ENCODE data around the gene LARGE1. TPM values are rescaled to one million over a fixed set of nuclear protein-coding genes. Genes with fewer than 3 reads are reported as not detected.

The LARGE1 gene
- total RNA-seq, 2 donors from 2014 or later, result 80.5 to 101 TPM

- H3K4me3 ChIP-seq, result no peak overlapping the region
- H3K36me3 ChIP-seq, result no peaks in the 10 kb centered on the region
- no peak overlapping the region for H3K27ac ChIP-seq
- DNase-seq (ENCODE audit: low spot score), result no peak
- H3K9me3 ChIP-seq, result no peaks in the 10 kb centered on the region
- peaks cover 0 to 6% of the 10 kb centered on the region in 2 donors for H3K4me1 ChIP-seq
- no peak for TF ChIP-seq CTCF (IDR thresholded peaks at IDR 0.05)
- no peaks in the 10 kb centered on the region for H3K27me3 ChIP-seq
Measured at GRCh38 chr22:33459137-33459536, 461.1 kb downstream of the LARGE1 start.

GRCh38 chr22:33456511-33456910, 463.8 kb downstream of the LARGE1 start:
- TF ChIP-seq CTCF (IDR thresholded peaks at IDR 0.05), result no peak
- Histone ChIP-seq H3K4me1 (peaks cover 0 to 6% of the 10 kb centered on the region in 2 donors), H3K9me3 (no peaks in the 10 kb centered on the region), H3K36me3 (no peaks in the 10 kb centered on the region), H3K27ac (no peak overlapping the region), H3K4me3 (no peak overlapping the region), H3K27me3 (no peaks in the 10 kb centered on the region)
- DNase-seq (ENCODE audit: low spot score), result no peak

GRCh38 chr22:33455036-33455435, 465.2 kb downstream of the LARGE1 start:
- Histone ChIP-seq H3K36me3 (no peaks in the 10 kb centered on the region), H3K4me3 (no peak overlapping the region), H3K4me1 (peaks cover 0 to 6% of the 10 kb centered on the region in 2 donors), H3K27me3 (no peaks in the 10 kb centered on the region), H3K27ac (no peak overlapping the region), H3K9me3 (no peaks in the 10 kb centered on the region)
- TF ChIP-seq CTCF (IDR thresholded peaks at IDR 0.05), result no peak
- no peak for DNase-seq (ENCODE audit: low spot score)

- no peaks in the 10 kb centered on the region for H3K27me3 ChIP-seq
- H3K4me1 ChIP-seq, result no peaks in the 10 kb centered on the region
- DNase-seq (ENCODE audit: low spot score), result no peak
- H3K4me3 ChIP-seq, result no peak overlapping the region
- H3K36me3 ChIP-seq, result no peaks in the 10 kb centered on the region
- no peak for TF ChIP-seq CTCF (IDR thresholded peaks at IDR 0.05)
- no peaks in the 10 kb centered on the region for H3K9me3 ChIP-seq
- H3K27ac ChIP-seq, result no peak overlapping the region
Measured at GRCh38 chr22:33451866-33452469, 468.3 kb downstream of the LARGE1 start.

GRCh38 chr22:33450756-33451155, 469.5 kb downstream of the LARGE1 start:
- TF ChIP-seq CTCF (IDR thresholded peaks at IDR 0.05), result no peak
- no peak overlapping the region for H3K27ac ChIP-seq
- no peaks in the 10 kb centered on the region for H3K27me3 ChIP-seq
- H3K4me3 ChIP-seq, result no peak overlapping the region
- H3K4me1 ChIP-seq, result no peaks in the 10 kb centered on the region
- no peaks in the 10 kb centered on the region for H3K36me3 ChIP-seq
- no peaks in the 10 kb centered on the region for H3K9me3 ChIP-seq
- no peak for DNase-seq (ENCODE audit: low spot score)

GRCh38 chr22:33447733-33448132, 472.5 kb downstream of the LARGE1 start:
- no peak for DNase-seq (ENCODE audit: low spot score)
- Histone ChIP-seq H3K4me1 (no peaks in the 10 kb centered on the region), H3K27ac (no peak overlapping the region), H3K9me3 (no peaks in the 10 kb centered on the region), H3K4me3 (no peak overlapping the region), H3K27me3 (no peaks in the 10 kb centered on the region), H3K36me3 (no peaks in the 10 kb centered on the region)
- TF ChIP-seq CTCF (IDR thresholded peaks at IDR 0.05), result no peak

All from right atrium auricular region (tissue), 2 donors.